ENCODE results near the gene VPS16.
"Not testable (repeated sequence)": the region's sequence is repeated elsewhere in the genome, so short reads cannot be mapped to it uniquely, and the experiment has no call there.

VPS16 gene

DNA sequence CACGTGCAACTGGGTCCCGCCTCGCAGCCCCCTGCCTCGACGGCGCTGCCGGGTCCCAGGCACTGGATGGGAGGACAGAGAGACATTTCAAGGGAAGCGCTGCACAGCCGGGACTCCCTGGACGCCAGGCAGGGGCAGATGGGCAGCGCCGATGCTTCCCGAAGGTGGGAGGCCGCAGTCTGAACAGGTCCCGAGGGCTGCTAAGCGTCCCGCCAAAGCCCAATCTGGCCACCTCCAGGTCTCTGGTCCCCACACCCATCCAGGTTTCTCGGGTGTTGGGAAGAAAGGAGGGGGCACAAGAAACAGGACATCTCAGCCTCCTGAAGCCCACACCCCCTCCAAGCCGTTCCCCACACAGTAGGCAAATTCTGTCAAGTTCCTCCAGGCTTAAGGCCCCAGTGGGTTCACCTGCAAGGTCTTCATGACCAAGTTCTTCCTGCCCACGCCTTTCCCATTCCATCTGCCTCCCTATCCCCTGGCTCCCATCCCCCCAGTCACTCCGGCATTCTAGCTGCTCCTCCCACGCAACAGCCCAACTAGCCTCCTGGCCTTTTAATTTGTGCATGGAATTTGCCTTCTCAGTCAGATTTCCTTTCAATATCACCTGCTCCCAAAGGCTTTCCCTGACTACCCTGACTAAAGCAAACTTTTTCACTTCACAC, 34.7 kb upstream of the VPS16 start:
- Histone ChIP-seq H3K4me3 (ENCODE audit: low read length) (no peak overlapping the region), H3K79me2 (ENCODE audit: control insufficient read depth, low read length) (no peaks in the 10 kb centered on the region), H3K4me1 (ENCODE audit: control insufficient read depth, low read length) (no peaks in the 10 kb centered on the region), H3K9me3 (ENCODE audit: control insufficient read depth, insufficient read depth, low read length) (no peaks in the 10 kb centered on the region), H3K27me3 (ENCODE audit: control insufficient read depth, low read length) (peaks cover 3% of the 10 kb centered on the region; the same call in 1 of the 2 replicates), H3K9me2 (replicated peaks; ENCODE audit: control insufficient read depth, low read length) (no peaks in the 10 kb centered on the region), H3K4me2 (ENCODE audit: low read length) (no peak overlapping the region), H3K36me3 (ENCODE audit: control insufficient read depth, low read length) (no peaks in the 10 kb centered on the region), H3F3A (ENCODE audit: control insufficient read depth, insufficient read depth) (no peaks in the 10 kb centered on the region), H3K27ac (ENCODE audit: low read depth, low read length) (no peak overlapping the region), H4K20me1 (ENCODE audit: control insufficient read depth, insufficient read depth, low read depth, low read length) (no peaks in the 10 kb centered on the region)
- TF ChIP-seq, protein P1, sequence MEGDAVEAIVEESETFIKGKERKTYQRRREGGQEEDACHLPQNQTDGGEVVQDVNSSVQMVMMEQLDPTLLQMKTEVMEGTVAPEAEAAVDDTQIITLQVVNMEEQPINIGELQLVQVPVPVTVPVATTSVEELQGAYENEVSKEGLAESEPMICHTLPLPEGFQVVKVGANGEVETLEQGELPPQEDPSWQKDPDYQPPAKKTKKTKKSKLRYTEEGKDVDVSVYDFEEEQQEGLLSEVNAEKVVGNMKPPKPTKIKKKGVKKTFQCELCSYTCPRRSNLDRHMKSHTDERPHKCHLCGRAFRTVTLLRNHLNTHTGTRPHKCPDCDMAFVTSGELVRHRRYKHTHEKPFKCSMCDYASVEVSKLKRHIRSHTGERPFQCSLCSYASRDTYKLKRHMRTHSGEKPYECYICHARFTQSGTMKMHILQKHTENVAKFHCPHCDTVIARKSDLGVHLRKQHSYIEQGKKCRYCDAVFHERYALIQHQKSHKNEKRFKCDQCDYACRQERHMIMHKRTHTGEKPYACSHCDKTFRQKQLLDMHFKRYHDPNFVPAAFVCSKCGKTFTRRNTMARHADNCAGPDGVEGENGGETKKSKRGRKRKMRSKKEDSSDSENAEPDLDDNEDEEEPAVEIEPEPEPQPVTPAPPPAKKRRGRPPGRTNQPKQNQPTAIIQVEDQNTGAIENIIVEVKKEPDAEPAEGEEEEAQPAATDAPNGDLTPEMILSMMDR (IDR thresholded peaks at IDR 0.05; ENCODE audit: low read depth, low read length, poor library complexity, severe bottlenecking), result no peak

DNA sequence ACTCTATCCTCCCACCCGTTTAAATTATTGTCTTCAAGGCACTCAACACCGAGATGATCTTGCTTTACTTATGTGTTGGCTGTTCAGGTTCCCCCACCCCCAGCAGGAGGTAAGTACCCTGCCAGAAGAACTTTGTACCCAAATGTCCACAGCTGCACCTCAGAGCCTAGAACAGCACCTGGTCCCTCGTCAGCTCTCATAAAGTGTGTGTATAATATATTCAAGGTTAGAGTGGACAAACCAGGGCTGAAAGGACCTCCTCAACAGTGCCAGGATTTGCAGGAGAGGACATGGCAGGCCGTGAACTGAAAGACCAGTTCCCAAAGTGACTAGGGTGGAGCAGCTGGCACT, 34.2 kb upstream of the VPS16 start:
- Histone ChIP-seq H3K4me3 (ENCODE audit: low read length) (no peak overlapping the region), H3K9me2 (replicated peaks; ENCODE audit: control insufficient read depth, low read length) (no peaks in the 10 kb centered on the region), H3F3A (ENCODE audit: control insufficient read depth, insufficient read depth) (no peaks in the 10 kb centered on the region), H3K27me3 (ENCODE audit: control insufficient read depth, low read length) (peaks cover 2% of the 10 kb centered on the region; the same call in 1 of the 2 replicates), H3K36me3 (ENCODE audit: control insufficient read depth, low read length) (no peaks in the 10 kb centered on the region), H3K9me3 (ENCODE audit: control insufficient read depth, insufficient read depth, low read length) (no peaks in the 10 kb centered on the region), H3K4me1 (ENCODE audit: control insufficient read depth, low read length) (no peaks in the 10 kb centered on the region), H4K20me1 (ENCODE audit: control insufficient read depth, insufficient read depth, low read depth, low read length) (no peaks in the 10 kb centered on the region), H3K4me2 (ENCODE audit: low read length) (no peak overlapping the region), H3K79me2 (ENCODE audit: control insufficient read depth, low read length) (no peaks in the 10 kb centered on the region), H3K27ac (ENCODE audit: low read depth, low read length) (no peak overlapping the region)
- TF ChIP-seq, protein P1 (IDR thresholded peaks at IDR 0.05; ENCODE audit: low read depth, low read length, poor library complexity, severe bottlenecking), result no peak
- no peak for TF ChIP-seq EZH2phosphoT487 (IDR thresholded peaks at IDR 0.05; ENCODE audit: borderline replicate concordance, low read length)

DNA sequence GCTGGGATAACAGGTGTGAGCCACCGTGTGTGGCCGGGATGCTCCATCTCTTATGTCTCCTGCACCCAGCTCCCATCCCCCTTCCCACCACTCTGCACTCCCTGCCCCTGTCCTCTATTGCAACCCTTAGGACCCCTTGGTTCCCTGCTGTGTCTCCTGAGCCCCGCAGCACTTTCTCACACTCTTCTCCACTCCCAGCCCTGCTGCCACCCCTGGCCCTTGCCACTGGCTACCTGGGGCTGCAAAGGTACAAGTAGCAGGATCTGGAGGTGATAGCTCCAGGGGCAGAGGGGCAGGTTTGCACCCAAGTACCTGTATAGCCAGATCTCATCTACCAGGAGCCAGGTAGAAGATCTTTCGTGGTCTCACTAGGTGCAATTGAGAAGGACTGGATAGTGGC, 33.5 kb upstream of the VPS16 start:
- Histone ChIP-seq H3K9me3 (ENCODE audit: control insufficient read depth, insufficient read depth, low read length) (no peaks in the 10 kb centered on the region), H3K27ac (ENCODE audit: low read depth, low read length) (no peak overlapping the region), H3K9me2 (replicated peaks; ENCODE audit: control insufficient read depth, low read length) (no peaks in the 10 kb centered on the region), H3K4me1 (ENCODE audit: control insufficient read depth, low read length) (no peaks in the 10 kb centered on the region), H4K20me1 (ENCODE audit: control insufficient read depth, insufficient read depth, low read depth, low read length) (no peaks in the 10 kb centered on the region), H3K27me3 (ENCODE audit: control insufficient read depth, low read length) (no peaks in the 10 kb centered on the region), H3K36me3 (ENCODE audit: control insufficient read depth, low read length) (no peaks in the 10 kb centered on the region), H3K4me3 (ENCODE audit: low read length) (no peak overlapping the region), H3F3A (ENCODE audit: control insufficient read depth, insufficient read depth) (no peaks in the 10 kb centered on the region), H3K4me2 (ENCODE audit: low read length) (no peak overlapping the region), H3K79me2 (ENCODE audit: control insufficient read depth, low read length) (no peaks in the 10 kb centered on the region)
- TF ChIP-seq EZH2phosphoT487 (IDR thresholded peaks at IDR 0.05; ENCODE audit: borderline replicate concordance, low read length), result no peak
- TF ChIP-seq, protein P1 (IDR thresholded peaks at IDR 0.05; ENCODE audit: low read depth, low read length, poor library complexity, severe bottlenecking), result no peak

DNA sequence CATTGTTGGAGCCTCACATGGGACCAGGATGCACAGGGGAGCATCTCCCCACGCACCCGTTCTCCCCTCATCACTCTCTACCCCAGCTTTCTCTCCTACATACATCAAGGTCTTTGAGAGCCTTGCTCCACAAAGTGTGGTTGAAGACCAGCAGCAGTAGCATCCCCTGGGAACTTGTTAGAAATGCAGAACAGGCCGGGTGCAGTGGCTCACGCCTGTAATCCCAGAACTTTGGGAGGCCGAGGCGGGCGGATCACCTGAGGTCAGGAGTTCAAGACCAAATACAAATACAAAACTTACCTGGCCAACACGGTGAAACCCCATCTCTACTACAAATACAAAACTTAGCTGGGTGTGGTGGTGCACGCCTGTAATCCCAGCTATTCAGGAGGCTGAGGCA, 32.6 kb upstream of the VPS16 start:
- not testable (repeated sequence) for H3K36me3 ChIP-seq (ENCODE audit: control insufficient read depth, low read length); H3K27ac ChIP-seq (ENCODE audit: low read depth, low read length); H3K27me3 ChIP-seq (ENCODE audit: control insufficient read depth, low read length)

More for the DNA sequence above, 32.6 kb upstream of the VPS16 start:
- H3F3A ChIP-seq (ENCODE audit: control insufficient read depth, insufficient read depth); H3K4me2 ChIP-seq (ENCODE audit: low read length); H3K9me3 ChIP-seq (ENCODE audit: control insufficient read depth, insufficient read depth, low read length); H4K20me1 ChIP-seq (ENCODE audit: control insufficient read depth, insufficient read depth, low read depth, low read length); H3K4me3 ChIP-seq (ENCODE audit: low read length); H3K79me2 ChIP-seq (ENCODE audit: control insufficient read depth, low read length); H3K9me2 ChIP-seq (replicated peaks; ENCODE audit: control insufficient read depth, low read length); H3K4me1 ChIP-seq (ENCODE audit: control insufficient read depth, low read length): not testable (repeated sequence)
